HG02610 (cell line): Measurements from ENCODE around the gene TPCN1.

Experiments used
- ATAC-seq: cut with Tn5 transposase; IDR thresholded peaks from one replicate; pipeline ENCODE4 v1.9.1; 2021; ENCODE audit warnings: mild to moderate bottlenecking, moderate library complexity; ENCODE audit not compliant: unreplicated experiment

Gene TPCN1

GRCh38 chr12:113222730-113223531, 1.7 kb downstream of the TPCN1 start:
- no peak for ATAC-seq

- ATAC-seq = no peak
Observed at GRCh38 chr12:113224955-113225354, 3.7 kb downstream of the TPCN1 start.

- ATAC-seq = no peak
Observed at GRCh38 chr12:113226696-113227568, 5.7 kb downstream of the TPCN1 start.

GRCh38 chr12:113227686-113228391, 6.6 kb downstream of the TPCN1 start:
- ATAC-seq = no peak

GRCh38 chr12:113228394-113229028, 7.2 kb downstream of the TPCN1 start:
- no peak for ATAC-seq

GRCh38 chr12:113230315-113231234, 9.3 kb downstream of the TPCN1 start:
- ATAC-seq = peak; percentile 18

- no peak for ATAC-seq
Observed at GRCh38 chr12:113231235-113232088, 10.2 kb downstream of the TPCN1 start.

- no peak for ATAC-seq
Observed at GRCh38 chr12:113232089-113232839, 11.0 kb downstream of the TPCN1 start.

GRCh38 chr12:113232840-113233585, 11.7 kb downstream of the TPCN1 start:
- ATAC-seq = peak; percentile 45

- no peak for ATAC-seq
Observed at GRCh38 chr12:113233967-113234366, 12.7 kb downstream of the TPCN1 start.

GRCh38 chr12:113234483-113234882, 13.2 kb downstream of the TPCN1 start:
- no peak for ATAC-seq

GRCh38 chr12:113235976-113236375, 14.7 kb downstream of the TPCN1 start:
- ATAC-seq = no peak

GRCh38 chr12:113236539-113237399, 15.5 kb downstream of the TPCN1 start:
- no peak for ATAC-seq

GRCh38 chr12:113237748-113238147, 16.5 kb downstream of the TPCN1 start:
- no peak for ATAC-seq

- no peak for ATAC-seq
Observed at GRCh38 chr12:113238309-113238708, 17.0 kb downstream of the TPCN1 start.

- ATAC-seq = no peak
Observed at GRCh38 chr12:113239288-113239771, 18.1 kb downstream of the TPCN1 start.
